GM20000 (cell line): ENCODE measurements around the gene CHMP1B.
A peak's percentile ranks its signal among the peaks of the same experiment; 100 is the strongest.

ENCODE experiments used
- DNase-seq: peaks from one replicate; pipeline ENCODE4 v3.0.0; 2012; ENCODE audit warnings: low spot score
- TF ChIP-seq, protein P1 (sequence below): IDR thresholded peaks from 2 replicates; pipeline ENCODE4 v1.5.1; 2012; ENCODE audit warnings: mild to moderate bottlenecking, control low read depth; ENCODE audit errors: extremely low read depth, missing control alignments

The CHMP1B gene, protein sequence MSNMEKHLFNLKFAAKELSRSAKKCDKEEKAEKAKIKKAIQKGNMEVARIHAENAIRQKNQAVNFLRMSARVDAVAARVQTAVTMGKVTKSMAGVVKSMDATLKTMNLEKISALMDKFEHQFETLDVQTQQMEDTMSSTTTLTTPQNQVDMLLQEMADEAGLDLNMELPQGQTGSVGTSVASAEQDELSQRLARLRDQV

DNA sequence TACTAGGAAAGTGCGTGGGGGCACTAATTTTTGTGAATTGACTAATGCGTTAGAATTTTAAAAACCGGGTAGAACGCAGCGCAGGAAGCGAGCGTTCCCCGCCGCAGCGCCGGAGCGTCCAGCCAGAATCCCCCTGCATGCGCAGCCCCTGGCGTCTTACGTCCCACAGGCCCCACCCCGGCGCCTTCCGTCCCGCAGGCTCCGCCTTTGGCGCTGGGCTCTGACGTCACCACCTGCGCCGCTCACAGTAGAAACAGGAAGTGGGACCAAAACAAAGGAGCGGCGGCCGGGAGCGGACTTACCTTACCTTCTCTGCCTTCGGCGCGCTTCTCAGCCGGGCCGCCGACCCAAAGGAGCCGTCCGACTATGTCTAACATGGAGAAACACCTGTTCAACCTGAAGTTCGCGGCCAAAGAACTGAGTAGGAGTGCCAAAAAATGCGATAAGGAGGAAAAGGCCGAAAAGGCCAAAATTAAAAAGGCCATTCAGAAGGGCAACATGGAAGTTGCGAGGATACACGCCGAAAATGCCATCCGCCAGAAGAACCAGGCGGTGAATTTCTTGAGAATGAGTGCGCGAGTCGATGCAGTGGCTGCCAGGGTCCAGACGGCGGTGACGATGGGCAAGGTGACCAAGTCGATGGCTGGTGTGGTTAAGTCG, at the start of gene CHMP1B:
CHMP1B (plus strand) TSS at position 268 of the 660 bp plus-strand sequence; CDS start at position 367, 99 bp downstream.
- TF ChIP-seq, protein P1, sequence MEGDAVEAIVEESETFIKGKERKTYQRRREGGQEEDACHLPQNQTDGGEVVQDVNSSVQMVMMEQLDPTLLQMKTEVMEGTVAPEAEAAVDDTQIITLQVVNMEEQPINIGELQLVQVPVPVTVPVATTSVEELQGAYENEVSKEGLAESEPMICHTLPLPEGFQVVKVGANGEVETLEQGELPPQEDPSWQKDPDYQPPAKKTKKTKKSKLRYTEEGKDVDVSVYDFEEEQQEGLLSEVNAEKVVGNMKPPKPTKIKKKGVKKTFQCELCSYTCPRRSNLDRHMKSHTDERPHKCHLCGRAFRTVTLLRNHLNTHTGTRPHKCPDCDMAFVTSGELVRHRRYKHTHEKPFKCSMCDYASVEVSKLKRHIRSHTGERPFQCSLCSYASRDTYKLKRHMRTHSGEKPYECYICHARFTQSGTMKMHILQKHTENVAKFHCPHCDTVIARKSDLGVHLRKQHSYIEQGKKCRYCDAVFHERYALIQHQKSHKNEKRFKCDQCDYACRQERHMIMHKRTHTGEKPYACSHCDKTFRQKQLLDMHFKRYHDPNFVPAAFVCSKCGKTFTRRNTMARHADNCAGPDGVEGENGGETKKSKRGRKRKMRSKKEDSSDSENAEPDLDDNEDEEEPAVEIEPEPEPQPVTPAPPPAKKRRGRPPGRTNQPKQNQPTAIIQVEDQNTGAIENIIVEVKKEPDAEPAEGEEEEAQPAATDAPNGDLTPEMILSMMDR = no peak
- peak; percentile 92 for DNase-seq

DNA sequence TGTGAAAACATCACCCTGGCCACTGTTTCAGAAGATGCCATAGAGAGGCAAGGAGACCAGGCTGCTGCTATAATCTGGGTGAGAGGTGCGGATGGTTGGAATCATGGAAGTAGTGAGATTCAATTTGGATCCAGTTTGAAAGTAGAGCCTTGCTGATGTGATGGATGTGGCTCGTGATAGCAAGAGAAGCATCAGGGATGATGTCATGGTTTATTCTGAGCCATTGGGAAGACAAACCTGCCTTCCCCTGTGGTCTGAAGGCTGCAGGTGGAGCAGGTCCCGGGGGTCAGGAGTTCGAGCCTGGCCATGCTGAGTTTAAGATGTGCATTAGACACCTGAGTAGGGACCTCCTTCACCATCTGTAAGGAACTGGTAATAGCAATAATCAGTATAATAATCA, 49.6 kb upstream of the CHMP1B start:
- DNase-seq = no peak
- TF ChIP-seq, protein P1 = no peak

DNA sequence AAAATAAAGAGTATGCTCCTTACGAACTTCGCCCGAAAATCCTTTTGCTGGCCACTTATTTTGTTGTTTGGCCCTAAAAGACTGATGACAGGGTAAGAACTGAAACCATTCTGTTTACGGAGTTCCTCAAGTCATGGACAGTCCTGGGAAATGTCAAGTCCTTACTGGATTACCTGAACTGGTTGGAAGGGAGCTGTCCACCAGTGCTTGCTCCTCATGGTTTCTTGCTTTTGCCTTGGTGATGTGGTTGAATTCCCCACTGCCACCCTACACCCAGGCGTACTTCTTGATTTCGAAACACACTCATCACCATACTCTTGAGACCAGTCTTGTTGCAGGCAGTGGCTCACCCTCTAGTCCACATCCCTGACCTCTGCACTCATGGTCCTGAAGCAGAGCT, 49.1 kb upstream of the CHMP1B start:
- TF ChIP-seq, protein P1 = no peak
- no peak for DNase-seq

DNA sequence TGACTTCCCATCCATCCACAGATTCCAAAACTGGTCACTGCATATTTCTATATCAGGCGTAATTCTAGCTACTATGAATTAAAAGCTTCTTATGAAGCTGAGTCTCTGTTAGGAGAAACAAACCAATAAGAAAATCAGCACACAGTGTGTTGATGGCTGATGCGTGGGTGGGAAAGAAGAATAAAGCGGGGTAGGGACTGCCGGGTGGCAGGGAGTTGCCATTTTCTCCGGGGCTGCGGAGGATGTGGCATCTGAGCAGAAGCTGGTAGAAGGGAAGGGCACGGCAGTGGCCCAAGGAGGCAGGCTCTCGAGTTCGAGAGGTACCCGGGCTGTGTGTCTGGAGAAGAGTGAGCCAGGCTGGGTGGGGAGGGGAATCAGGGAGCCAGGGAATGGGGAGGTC, 48.6 kb upstream of the CHMP1B start:
- TF ChIP-seq, protein P1 = no peak
- DNase-seq = no peak

DNA sequence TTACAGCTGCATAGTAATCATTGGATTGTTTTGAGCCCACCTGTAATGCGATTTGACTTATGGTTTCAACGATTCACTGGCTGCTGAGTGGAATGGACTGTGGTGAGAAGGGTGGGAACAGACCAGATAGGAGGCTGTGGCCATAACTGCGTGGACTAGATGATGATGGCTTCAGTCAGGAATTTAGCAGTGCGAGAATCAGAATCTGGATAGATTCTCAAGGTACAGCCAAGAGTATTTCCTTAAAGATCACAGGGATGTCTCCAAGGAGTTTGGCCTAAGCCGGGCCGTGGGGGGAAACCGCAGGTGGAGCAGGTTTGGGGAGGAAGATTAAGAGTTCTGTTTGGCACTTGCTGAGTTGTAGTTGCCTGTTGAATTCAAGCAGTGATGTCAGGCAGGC, 44.0 kb upstream of the CHMP1B start:
- TF ChIP-seq, protein P1 = no peak
- no peak for DNase-seq

DNA sequence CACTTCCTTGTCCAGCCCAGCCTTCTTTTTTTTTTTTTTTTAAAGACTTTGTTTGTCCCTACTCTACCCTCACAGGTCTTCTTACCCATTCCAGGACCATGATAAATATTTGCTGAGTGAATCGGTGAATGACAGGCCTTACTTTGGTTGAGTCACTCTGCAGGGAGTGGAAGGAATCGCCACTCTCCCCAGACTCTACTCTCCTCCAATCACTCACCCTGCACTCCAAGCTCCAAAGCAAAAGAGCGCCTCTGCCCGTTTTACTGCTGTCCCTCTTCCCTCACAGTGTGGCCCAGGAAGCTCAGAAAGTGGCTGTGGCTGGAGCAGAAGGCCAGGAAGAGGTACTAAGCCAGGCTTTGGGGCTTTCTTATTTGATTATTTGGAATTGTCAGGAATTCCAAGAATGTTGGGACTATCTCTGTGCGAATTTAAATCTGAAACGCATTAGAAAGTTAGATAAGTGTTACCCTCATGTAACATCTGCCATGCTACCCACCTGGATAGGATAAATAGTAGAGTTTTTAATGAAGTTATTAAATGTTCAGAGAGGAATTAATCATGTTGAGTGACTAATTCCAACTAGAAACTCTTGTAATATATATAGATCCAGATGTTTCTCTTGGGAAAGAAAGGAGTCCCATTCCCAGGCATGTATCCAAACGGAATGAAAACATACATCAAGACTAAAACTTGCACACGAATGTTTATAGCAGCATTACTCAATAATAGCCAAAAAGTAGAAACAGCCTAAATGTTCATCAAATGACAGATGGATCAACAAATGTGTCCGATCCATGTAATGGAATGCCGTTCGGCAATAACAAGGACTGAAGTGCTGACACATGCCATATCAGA, 43.0 kb upstream of the CHMP1B start:
- DNase-seq = no peak
- TF ChIP-seq, protein P1 = no peak

DNA sequence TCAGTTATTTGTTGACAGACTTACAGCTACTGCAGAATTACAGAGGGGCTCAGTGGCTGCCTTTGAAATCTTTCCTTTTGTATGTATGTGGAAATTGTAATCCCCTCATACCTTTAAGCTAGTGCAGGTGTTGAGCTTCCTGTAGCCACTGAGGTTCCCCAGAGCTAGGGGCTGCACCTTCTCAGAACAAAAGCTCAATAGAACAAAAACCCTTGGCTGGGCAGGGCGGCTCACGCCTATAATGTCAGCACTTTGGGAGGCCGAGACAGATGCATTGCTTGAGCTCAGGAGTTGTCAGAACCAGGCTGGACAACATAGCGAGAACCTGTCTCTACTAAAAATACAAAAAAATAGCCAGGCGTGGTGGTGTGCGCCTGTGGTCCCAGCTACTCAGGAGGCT, 41.3 kb upstream of the CHMP1B start:
- no peak for DNase-seq
- TF ChIP-seq, protein P1 = no peak
